NCI-H748 treated with DMSO at 0.1 percent for 48 hours (cell line): ENCODE results near the gene IL17B.

Experiments used
- DNase-seq: peaks from one replicate; lab custom pipeline; 2025; lab: John Stamatoyannopoulos, UW

Gene IL17B, protein sequence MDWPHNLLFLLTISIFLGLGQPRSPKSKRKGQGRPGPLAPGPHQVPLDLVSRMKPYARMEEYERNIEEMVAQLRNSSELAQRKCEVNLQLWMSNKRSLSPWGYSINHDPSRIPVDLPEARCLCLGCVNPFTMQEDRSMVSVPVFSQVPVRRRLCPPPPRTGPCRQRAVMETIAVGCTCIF

GRCh38 chr5:149379177-149379761, at the start of gene IL17B:
Gene IL17B (minus strand): TSS chr5:149379292. CDS start chr5:149379225, 67 bp downstream.
- DNase-seq, result no peak

DNA sequence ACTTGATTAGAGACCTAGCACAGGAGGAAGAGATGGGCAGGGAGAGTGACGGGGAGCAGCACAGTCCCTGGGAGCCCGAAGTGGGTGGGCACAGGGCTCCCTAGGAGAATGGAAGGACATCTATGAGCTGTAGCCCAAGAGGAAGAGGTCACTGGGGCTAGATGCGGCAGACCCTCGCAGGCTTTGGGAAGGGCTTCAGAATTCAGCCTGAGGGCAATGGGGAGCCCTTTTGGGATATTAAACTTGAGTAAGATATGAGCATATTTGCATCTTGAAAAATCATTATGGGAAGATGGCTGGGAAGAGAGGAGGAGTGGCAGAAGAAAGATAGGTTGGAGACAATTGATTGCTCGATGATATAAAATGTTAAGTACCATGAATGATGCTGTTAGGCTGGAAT, 48.9 kb upstream of the IL17B start:
- DNase-seq, result no peak

- DNase-seq, result no peak
Observed at GRCh38 chr5:149427374-149427773, 48.3 kb upstream of the IL17B start.

- no peak for DNase-seq
Observed at GRCh38 chr5:149426931-149427330, 47.8 kb upstream of the IL17B start.

GRCh38 chr5:149425729-149426128, 46.6 kb upstream of the IL17B start:
- DNase-seq, result no peak

DNA sequence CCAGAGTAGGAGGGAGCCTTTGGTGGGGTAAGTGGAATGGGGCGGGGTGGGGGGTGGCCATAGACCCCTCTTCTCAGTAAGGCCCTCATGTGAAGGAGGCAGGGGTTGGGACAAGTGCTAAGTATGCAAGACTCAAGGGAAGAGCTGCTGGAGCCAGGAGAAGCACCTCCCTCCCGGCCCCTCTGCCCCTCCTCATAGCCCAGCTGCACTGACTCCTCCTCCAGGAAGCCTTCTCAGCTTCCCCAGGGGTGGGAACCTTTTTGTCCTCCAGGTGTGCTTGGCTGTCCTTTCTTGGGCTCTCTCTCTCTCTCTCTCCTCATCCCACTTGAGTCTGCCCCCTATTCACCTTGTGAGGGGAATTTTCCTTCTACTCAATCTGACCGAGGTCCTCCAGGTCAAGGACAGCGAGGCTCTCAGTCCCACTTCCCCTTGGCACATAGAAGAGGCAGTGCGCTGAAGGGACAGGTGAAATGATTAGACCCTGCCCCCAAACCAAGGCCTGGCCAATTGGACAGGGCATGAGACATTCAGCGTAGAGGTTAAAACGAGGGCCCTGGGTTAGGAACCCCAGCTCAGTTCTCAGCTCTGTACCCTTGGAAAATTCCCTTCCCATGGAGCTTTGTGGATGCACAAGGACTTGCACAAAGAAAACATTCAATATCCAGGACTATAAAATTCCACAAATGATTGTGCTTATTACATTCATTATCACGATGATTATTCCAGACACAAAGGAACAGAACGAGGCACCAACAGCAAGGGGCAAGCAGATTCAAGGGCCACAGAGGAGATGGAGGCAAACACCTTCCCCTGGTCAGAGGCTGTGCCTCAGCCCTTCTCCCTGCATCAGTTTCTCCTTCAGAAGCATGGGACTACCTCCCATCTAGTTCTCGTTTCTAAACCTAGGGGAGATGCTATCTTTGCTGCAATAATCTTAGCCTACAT, 45.6 kb upstream of the IL17B start:
- DNase-seq, result no peak

GRCh38 chr5:149423794-149424268, 44.7 kb upstream of the IL17B start:
- no peak for DNase-seq

DNA sequence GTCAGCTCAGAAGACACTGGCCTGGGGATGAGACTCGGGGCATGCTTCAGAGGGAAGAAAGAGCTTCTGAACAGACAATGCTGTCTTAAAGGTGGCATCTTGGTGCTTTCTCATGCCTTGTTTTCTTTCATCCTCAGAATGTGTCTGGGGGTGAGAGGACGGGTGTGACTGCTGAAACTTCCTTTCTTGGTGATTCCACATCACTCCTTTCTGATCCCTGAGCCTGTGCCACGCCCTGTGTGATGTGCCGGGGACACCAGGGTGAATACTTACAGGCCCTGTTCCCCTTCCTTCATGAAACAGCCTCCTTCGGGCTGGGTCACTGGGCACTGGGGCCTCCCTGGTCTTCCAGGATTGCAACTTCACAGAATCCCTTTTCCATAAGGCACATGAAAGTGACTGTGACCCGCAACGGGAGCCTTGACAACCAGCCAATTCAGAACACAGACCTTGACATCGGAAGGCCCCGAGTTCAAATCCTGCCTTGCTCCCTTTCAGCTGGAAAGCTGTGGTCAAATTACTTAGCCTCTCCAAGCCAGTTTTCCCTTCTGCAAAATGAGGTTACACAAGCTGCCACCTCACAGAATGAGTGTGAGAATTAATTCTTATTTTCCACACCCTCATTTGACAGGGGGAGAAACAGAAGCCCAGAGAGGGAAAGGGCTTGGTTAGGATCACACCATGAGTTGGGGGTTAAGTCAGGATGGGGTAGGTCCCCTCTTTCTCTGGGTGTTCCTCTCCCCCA, 44.1 kb upstream of the IL17B start:
- DNase-seq, result no peak

GRCh38 chr5:149422366-149423048, 43.4 kb upstream of the IL17B start:
- DNase-seq, result no peak

DNA sequence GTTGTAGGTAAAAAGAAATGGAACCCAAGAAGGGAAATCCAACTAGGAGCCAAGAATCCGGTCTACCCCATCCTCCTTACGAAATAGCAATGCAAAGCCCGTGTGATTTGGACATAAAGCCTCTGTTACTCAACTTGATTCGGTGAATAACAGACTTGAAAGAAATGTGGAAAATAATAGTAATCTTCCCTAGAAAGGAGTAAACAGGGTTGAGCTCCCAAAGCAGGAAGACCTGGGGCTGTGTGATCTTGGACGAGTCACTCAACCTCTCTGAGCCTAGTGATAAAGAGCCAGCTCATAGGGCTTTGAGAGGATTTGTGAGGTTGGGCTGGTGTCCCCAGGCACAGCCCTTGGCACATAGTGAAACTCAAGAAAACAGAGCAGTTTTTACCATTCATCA, 42.7 kb upstream of the IL17B start:
- DNase-seq, result no peak

- DNase-seq, result no peak
Observed at GRCh38 chr5:149421372-149421685, 42.2 kb upstream of the IL17B start.

DNA sequence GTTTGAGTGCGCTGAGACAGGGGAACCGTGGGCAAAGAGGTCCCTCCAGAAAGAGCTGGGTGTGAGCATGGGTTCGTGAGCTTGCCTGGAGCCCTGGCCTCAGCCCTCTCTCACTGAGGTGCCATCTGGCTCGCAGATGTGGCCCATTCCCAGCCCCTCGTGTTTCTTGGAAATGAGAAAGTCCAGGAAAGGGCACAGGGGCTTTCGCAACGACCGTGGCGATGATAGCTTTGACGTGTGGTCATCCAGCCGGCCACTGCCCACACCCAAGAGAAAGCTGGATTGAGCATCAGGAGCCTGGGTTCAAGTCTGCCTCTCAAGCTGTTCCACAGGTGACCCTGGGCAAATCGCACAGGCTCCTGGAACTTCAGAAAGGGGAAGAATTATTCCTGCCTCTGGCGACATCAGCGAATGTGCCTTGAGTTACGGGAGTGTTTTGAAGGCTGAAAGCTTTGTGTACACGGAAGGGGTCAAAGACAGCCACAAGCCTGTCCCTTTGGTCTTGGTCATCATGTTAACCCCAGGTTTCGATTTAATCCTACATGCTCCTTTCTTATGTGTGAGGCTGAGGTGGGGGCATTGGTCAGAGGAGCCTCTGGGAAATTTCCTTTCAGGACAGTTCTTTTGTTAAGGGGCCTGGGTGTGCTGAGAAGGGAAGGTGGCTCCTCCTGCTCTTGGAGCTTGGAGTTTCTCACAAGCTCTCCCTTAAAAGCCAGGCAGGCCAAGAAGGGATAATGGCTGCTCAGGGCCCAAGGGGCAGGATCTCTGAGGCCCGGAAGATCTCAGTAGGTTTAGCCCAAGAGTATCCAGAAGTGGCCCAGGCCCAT, 41.7 kb upstream of the IL17B start:
- no peak for DNase-seq

DNA sequence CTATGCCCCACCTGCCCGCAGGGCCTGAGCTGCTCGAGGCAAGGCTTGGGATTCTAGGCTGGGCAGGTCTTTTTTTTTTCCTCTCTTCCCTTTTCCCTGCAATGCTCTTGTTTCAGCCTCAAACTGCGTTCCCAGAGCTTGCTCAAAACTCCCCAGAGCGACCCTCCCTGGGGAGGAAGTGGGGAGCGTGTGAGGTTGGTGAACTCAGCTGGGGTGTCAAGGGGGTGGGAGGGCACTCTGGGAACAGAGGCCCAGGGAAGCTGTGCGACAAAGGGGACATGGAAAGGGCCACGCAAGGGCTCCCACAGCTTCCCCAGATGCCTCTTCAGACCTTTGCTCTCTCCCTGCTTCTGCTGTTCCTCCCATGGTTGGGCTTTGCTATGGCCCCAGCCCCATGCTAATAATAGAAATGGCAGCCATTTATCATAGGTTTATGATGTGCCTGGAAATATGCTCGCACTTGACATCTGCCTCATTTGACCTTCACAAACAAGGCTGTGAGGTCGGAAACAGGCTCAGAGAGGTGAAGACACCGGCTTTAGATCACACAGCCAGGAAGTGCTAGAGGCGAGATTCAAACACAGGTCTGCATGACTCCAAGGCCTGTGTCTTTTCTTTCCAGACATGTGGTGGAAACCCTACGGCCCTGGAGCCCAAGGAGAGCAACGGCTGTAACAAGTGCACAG, 40.9 kb upstream of the IL17B start:
- DNase-seq, result no peak

DNA sequence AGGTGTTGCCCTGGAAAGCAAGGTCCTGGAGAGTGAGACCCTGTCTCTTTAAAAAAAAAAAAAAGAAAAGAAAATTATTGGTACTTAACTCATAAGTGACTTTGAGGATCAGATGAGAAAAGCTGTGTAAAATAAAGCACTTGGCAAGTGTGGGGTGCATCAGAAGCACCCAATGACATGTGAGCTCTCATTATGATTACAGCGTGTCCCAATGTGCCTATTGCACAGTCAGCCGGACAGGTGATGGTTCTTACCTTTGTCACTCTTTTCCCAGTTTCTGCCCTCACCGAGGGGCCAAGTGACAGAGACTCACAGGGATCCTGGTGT, 40.4 kb upstream of the IL17B start:
- DNase-seq, result no peak

DNA sequence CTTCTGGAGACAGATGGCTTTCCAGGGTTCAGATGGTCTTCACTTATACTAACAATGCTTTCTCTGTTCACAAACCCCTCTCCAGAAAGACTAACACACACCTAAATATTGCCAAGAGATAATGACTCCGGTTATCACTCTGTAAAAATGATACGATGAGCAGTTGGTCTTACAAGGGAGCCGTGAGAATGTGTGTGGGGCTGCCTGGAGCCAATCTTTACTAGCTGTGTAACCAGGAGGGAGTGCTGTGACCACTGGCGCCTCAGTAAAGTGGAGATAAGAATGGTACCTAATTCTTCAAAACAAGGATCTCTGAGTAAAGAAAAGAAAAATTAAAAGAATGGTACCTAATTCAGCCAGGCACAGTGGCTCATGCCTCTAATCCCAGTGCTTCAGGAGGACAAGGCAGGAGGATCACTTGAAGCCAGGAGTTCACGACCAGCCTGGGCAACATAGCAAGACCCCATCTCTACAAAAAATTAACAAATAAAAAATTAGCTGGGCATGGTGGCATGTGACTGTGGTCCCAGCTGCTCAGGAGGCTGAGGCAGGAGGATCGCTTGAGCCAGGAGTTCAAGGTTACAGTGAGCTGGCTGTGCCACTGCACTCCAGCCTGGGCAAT, 39.9 kb upstream of the IL17B start:
- DNase-seq, result no peak

GRCh38 chr5:149417711-149418368, 38.7 kb upstream of the IL17B start:
- no peak for DNase-seq

DNA sequence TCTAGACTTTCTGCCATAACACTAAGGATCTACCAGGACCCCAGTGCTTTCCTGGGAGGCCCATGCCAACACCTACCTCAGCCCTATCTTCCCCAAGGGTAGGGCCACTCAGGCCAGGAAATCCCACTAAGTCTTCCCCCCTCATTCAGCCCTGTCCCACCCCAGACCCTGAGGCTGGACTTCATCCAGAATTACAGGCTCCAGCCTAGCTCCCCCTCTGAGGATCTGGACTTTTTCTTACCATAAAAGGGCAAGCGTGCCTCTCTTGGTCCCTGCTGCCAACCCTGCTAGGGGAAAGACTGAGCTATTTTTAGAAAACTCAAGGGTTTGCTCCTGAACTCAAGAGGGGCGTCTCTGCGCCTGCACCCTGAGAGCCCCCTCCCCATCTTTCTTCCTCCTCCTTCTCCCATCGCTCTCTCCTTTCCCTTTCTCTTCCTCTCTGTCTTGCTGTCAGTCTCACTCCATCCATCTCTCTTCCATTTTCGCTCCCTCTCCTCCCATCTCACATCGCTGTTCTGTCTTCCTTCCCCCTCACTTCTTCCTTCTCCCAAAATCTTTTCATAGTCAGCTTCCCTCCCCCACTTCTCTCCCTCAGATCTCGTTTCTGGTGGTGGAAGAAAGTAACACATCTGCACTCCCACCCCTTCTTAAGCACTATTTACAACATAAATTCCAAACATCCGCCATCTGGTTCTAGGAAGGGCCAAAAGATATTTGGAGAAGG, 38.1 kb upstream of the IL17B start:
- DNase-seq, result no peak

DNA sequence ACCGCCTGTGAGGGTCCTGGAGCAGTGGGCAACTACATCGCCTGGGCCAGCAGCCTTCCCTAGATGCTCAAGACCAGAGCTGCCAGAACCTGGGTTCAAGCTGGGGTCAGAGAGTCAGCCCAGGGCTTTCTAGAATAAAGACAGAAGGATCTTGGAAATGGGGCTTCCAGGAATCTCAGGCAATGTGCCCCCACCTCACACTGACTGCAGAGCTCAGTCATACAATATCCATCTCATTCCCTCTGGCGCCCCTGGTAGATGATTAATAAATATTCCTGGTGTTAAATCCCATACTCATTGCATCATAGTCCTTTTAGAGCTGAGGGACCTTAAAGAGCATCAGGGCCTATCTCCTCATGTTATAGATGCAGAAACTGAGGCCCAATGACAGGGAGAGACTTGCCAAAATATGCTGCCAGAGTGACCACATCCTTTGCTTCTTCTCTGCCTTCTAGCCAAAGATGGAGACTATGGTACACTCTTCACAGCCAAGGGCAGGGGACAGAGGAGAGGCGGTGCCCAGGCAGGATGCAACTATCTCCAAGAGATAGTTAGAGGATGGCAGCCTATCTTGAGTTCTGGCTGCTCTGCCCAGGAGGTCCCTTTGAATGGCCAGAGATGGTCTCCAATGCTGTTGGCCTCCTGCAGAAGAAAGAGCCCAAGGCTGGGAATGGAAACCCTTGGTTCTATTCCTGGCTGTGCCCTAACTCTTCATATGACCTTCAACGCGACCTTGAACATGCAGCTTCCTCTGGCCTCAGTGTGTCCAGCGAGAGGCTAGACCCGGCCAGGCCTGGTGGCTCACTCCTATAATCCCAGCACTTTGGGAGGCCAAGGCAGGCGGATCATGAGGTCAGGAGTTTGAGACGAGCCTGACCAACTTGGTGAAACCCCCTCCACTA, 36.2 kb upstream of the IL17B start:
- no peak for DNase-seq
